BLaER1 treated with 17β-estradiol and CSF1 and Interleukin-3, amounts not matched to agents 10 nM and 100 nM (cell line): Measurements from ENCODE around the gene NAALADL2.
A peak's percentile ranks its signal among the peaks of the same experiment; 100 is the strongest.

ENCODE experiments used
- H3K27ac ChIP-seq, 11 experiments: shearing (Covaris generic); formaldehyde crosslinking; 2 replicates each; pipeline ENCODE4 v1.8.1; 2022
- H3K27me3 ChIP-seq, 11 experiments: shearing (Covaris generic); formaldehyde crosslinking; 2 replicates each; pipeline ENCODE4 v1.8.1; 2022
- H3K36me3 ChIP-seq, 11 experiments: shearing (Covaris generic); formaldehyde crosslinking; 2 replicates each; pipeline ENCODE4 v1.8.1; 2022
- H3K4me1 ChIP-seq, 10 experiments: shearing (Covaris generic); formaldehyde crosslinking; 2 replicates each; pipeline ENCODE4 v1.8.1; 2022
- H3K4me2 ChIP-seq, 11 experiments: shearing (Covaris generic); formaldehyde crosslinking; 2 replicates each; pipeline ENCODE4 v1.8.1; 2022
- H3K4me3 ChIP-seq, 10 experiments: shearing (Covaris generic); formaldehyde crosslinking; 2 replicates each; pipeline ENCODE4 v1.8.1; 2022
- H3K9ac ChIP-seq, 11 experiments: shearing (Covaris generic); formaldehyde crosslinking; 2 replicates each; pipeline ENCODE4 v1.8.1; 2022
- H3K9me3 ChIP-seq, 11 experiments: shearing (Covaris generic); formaldehyde crosslinking; replicated peaks in 1 of 11; 2 replicates each; pipeline ENCODE4 v1.8.1; 2022
- H4K20me1 ChIP-seq, 11 experiments: shearing (Covaris generic); formaldehyde crosslinking; 2 replicates each; pipeline ENCODE4 v1.8.1; 2022
- Cebpa-rat ChIP-seq, 11 experiments: shearing (Covaris generic); IDR thresholded peaks; 2 replicates each; pipeline ENCODE4 v1.8.1; 2022

Gene NAALADL2

DNA sequence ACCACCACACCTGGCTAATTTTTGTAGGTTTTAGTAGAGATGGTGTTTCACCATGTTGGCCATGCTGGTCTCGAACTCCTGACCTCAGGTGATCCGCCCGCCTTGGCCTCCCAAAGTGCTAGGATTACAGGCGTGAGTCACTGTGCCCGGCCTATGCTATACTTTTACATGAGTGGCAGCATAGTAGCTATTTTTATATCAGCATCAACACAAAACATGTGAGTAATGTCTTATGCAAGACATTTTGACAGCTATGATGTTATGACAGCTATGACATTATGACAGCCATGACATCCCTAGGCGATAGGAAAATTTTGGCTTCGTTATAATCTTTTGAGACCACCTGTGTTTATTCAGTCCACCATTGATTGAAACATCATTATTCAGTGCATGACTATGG lies 4.1 kb upstream of the NAALADL2 start:
- no peaks in the 10 kb centered on the region for H3K27me3 ChIP-seq
- no peaks in the 10 kb centered on the region for H3K36me3 ChIP-seq
- no peak overlapping the region for H3K9ac ChIP-seq
- H3K4me3 ChIP-seq: no peak overlapping the region
- H3K4me2 ChIP-seq: no peak overlapping the region
- no peak for TF ChIP-seq Cebpa-rat (IDR thresholded peaks at IDR 0.05)
- H3K27ac ChIP-seq: no peak overlapping the region
- no peaks in the 10 kb centered on the region for H3K9me3 ChIP-seq
- H3K4me1 ChIP-seq: no peaks in the 10 kb centered on the region
- no peaks in the 10 kb centered on the region for H4K20me1 ChIP-seq

DNA sequence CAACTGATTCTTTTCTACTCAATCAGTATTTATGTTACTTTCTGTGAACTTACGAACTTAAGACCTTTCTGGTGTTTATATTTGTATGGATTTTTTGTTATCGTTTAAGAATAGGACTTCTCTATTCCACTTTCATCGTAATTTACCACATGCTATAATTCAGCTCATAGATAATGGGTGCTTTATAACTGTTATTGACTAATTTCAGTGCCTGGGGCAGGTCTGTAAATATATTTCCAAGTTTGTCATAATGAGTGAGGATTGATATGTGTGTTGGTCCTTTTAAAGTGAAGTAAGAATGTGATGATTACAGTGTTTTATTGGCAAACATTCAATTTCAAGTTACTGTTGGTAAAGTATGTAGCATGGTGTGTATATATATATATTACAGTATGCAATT lies 1.8 kb upstream of the NAALADL2 start:
- Histone ChIP-seq H4K20me1 (no peaks in the 10 kb centered on the region), H3K9me3 (no peaks in the 10 kb centered on the region), H3K27me3 (no peaks in the 10 kb centered on the region), H3K4me3 (no peak overlapping the region), H3K4me2 (no peak overlapping the region), H3K36me3 (no peaks in the 10 kb centered on the region), H3K4me1 (no peaks in the 10 kb centered on the region), H3K27ac (no peak overlapping the region), H3K9ac (no peak overlapping the region)
- no peak for TF ChIP-seq Cebpa-rat (IDR thresholded peaks at IDR 0.05)

DNA sequence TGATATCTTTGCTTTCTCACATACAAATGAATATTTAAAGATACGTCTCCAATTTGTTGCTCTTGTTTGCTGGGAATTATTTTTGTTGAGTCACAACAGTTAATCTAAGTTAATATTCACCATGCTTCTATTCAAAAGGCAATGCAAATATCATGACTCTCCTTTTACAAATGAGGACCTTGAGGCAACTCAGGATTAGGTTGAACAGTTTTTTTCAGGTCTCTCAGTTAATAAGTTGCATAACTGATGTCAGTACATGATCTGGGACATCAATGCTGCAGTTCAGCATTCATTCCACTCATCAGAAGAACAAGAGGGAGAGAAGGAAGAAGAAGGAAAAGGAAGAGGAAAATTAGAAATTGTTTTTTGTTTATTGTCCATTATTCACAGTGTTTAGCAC lies 781 bp upstream of the NAALADL2 start:
- no peaks in the 10 kb centered on the region for H3K27me3 ChIP-seq
- H3K36me3 ChIP-seq: no peaks in the 10 kb centered on the region
- no peak for TF ChIP-seq Cebpa-rat (IDR thresholded peaks at IDR 0.05)
- no peak overlapping the region for H3K4me3 ChIP-seq
- no peak overlapping the region for H3K27ac ChIP-seq
- H3K4me2 ChIP-seq: no peak overlapping the region
- H4K20me1 ChIP-seq: no peaks in the 10 kb centered on the region
- no peak overlapping the region for H3K9ac ChIP-seq
- no peaks in the 10 kb centered on the region for H3K9me3 ChIP-seq
- no peaks in the 10 kb centered on the region for H3K4me1 ChIP-seq

DNA sequence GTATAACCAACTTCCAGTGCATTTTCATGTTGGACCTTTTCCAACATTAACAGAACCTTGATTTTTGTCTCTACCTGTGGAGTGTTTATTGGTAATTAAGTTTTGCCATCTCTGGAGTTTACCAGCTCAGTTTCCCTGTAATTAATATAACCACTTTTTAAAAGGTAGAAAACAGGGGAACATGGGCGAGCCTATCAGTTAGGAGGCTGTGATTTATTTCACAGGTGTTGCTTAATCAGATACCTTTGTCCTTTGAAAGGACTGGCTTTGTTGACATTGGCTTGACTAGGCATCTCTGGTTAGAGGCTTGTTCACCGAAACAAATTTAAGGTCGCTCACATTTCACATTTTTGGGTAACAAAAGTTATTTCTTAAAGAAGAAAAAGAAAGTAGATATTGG lies 622 bp downstream of the NAALADL2 start:
- H3K27ac ChIP-seq: no peak overlapping the region
- no peaks in the 10 kb centered on the region for H3K27me3 ChIP-seq
- no peak for TF ChIP-seq Cebpa-rat (IDR thresholded peaks at IDR 0.05)
- H3K4me2 ChIP-seq: no peak overlapping the region
- no peak overlapping the region for H3K9ac ChIP-seq
- no peaks in the 10 kb centered on the region for H3K9me3 ChIP-seq
- H4K20me1 ChIP-seq: no peaks in the 10 kb centered on the region
- no peak overlapping the region for H3K4me3 ChIP-seq
- H3K4me1 ChIP-seq: no peaks in the 10 kb centered on the region
- no peaks in the 10 kb centered on the region for H3K36me3 ChIP-seq

DNA sequence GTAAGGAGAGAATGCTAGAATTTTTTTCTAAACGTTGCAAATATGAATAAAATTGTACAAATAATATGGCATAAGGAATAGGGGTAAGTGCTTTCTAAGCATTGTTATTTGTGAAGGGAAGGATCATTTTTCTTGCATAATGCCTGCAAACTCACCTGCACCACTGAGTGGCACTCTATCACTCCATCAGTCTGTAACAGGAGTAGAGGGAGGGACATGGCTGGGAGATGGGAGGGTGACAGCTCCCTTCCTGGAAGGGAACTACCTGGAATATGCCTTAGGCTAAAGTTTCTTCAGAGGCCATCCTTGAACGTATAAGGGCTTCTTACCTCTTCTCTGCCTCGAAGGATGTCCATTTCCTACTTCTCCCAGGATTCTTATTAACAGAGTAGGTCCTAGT lies 3.0 kb downstream of the NAALADL2 start:
- Histone ChIP-seq H3K4me1 (no peaks in the 10 kb centered on the region), H4K20me1 (no peaks in the 10 kb centered on the region), H3K4me3 (no peak overlapping the region), H3K27me3 (no peaks in the 10 kb centered on the region), H3K9me3 (no peaks in the 10 kb centered on the region), H3K27ac (no peak overlapping the region), H3K36me3 (no peaks in the 10 kb centered on the region), H3K9ac (no peak overlapping the region), H3K4me2 (no peak overlapping the region)
- TF ChIP-seq Cebpa-rat (IDR thresholded peaks at IDR 0.05): no peak

DNA sequence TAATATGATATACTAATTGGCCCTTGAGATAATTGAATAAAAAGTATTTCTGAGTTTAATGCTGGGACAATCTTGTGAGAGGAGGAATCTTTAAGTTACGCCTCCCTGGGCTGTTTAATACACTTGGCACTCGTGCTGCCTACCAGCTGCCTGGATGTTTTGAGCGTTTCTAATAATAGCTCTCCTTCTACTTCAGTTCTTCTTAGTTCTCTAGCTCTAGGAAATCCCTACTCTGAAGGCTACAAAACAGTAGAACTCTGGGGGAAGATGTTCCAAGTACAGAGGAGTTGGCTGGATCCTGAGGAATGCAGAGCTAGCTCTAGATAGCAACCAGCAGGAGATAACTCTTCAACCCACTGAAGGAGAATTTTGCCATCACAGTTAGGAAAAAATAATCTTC lies 3.5 kb downstream of the NAALADL2 start:
- H4K20me1 ChIP-seq: no peaks in the 10 kb centered on the region
- no peak overlapping the region for H3K27ac ChIP-seq
- H3K4me3 ChIP-seq: no peak overlapping the region
- TF ChIP-seq Cebpa-rat (IDR thresholded peaks at IDR 0.05): no peak
- no peaks in the 10 kb centered on the region for H3K9me3 ChIP-seq
- no peak overlapping the region for H3K4me2 ChIP-seq
- H3K4me1 ChIP-seq: no peaks in the 10 kb centered on the region
- no peak overlapping the region for H3K9ac ChIP-seq
- no peaks in the 10 kb centered on the region for H3K36me3 ChIP-seq
- no peaks in the 10 kb centered on the region for H3K27me3 ChIP-seq

DNA sequence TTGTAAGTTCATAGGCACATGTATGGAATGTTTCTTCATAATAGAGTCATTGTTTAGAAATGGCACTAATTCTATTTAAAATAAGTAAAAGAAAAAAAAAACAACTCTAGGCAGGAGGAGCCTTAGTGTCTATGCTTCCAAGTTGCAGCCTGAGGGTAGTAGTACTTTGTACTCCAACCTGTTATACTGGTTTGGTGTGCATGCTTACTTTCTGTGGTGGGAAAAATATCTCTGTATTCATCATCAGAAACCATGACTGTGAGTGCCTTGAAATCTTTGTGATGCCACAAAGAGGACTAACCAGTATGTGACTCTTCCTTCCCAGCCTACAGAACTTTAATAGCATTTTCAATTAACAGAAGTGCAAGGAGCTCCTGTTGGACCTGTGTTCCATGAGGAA lies 4.4 kb downstream of the NAALADL2 start:
- Histone ChIP-seq H3K4me2 (no peak overlapping the region), H3K36me3 (no peaks in the 10 kb centered on the region), H3K4me3 (no peak overlapping the region)

DNA sequence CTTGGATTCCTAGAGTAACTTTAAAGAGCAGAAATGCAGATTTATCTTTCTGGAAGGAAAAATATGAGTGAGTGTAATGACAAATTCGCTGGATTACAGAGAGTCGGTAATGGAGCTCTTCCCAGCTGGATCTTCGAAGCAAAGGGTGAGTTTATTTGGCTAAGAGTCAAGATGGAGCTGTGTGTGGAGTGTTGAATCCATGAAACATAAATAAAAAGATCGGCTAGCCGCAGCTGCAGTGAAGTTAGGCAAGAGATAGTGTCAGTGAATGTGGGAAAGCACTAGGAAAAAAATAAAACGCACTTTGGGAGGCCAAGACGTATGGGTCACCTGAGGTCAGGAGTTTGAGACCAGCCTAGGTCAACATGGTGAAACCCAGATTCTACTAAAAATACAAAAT lies 10.3 kb downstream of the NAALADL2 start:
- no peak overlapping the region for H3K9ac ChIP-seq
- no peak overlapping the region for H3K4me3 ChIP-seq
- no peaks in the 10 kb centered on the region for H3K27me3 ChIP-seq
- H3K4me1 ChIP-seq: no peaks in the 10 kb centered on the region
- no peaks in the 10 kb centered on the region for H3K36me3 ChIP-seq
- H4K20me1 ChIP-seq: no peaks in the 10 kb centered on the region
- no peak for TF ChIP-seq Cebpa-rat (IDR thresholded peaks at IDR 0.05)
- no peak overlapping the region for H3K4me2 ChIP-seq
- H3K9me3 ChIP-seq: no peaks in the 10 kb centered on the region
- H3K27ac ChIP-seq: no peak overlapping the region

More for the DNA sequence above, 4.4 kb downstream of the NAALADL2 start:
- Histone ChIP-seq H3K9me3 (no peaks in the 10 kb centered on the region), H3K9ac (no peak overlapping the region), H3K27me3 (no peaks in the 10 kb centered on the region), H4K20me1 (no peaks in the 10 kb centered on the region), H3K27ac (no peak overlapping the region), H3K4me1 (no peaks in the 10 kb centered on the region)
- TF ChIP-seq Cebpa-rat (IDR thresholded peaks at IDR 0.05): no peak

DNA sequence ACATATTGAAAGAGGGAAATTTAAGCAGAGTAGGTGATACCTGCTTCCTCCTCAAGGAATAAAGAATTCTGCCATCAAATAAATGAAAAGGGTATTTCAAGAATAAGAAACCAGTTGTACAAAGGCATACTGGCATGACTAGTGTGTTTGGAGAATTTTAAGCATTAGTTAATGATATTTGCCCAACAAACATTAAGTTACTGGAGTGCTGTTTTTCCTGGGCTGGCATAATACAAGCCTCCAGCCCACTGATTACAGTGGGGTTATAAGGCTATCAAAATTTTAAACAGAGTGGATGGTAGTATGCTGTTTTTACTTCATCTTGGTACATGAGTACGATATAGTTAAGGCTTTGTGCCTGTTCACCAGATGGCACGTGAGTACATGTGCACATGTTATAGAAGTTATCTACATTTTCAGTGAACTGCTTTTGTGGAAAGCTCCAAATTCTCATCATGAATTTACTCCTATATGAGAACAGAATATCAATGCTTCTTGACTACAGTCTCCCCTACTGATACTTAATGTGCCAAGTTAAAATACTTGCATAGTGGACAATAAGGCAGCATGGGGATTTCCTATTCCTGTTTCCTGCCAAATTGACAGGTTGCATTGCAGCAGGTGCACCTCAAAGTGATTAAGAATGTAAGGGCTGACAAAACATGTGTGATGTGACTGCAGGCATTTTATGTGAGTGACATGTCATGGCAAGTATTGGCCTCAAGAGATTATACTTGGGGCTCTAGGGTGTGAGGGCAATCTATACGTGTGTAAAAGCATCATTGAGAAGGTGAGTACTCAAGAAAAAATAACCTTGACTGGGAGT lies 14.9 kb downstream of the NAALADL2 start:
- H3K4me2 ChIP-seq: no peak overlapping the region

DNA sequence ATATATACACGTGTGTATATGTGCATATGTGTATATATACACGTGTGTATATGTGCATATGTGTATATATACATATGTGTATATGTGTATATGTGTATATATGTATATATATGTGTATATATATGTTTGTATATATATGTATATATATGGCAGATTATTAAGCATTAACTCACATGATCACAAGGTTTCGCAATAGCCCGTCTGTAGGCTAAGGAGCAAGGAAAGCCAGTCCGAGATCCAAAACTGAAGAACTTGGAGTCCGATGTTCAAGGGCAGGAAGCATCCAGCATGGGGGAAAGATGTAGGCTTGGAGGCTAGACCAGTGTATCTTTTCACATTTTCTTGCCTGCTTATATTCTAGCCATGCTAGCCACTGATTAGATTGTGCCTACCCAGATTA lies 23.7 kb downstream of the NAALADL2 start:
- Histone ChIP-seq H3K4me3 (no peak overlapping the region), H3K4me1 (no peaks in the 10 kb centered on the region), H3K36me3 (no peaks in the 10 kb centered on the region), H3K9me3 (no peaks in the 10 kb centered on the region; a peak in 1 of 22 replicates), H4K20me1 (no peaks in the 10 kb centered on the region), H3K27me3 (no peaks in the 10 kb centered on the region), H3K27ac (no peak overlapping the region), H3K4me2 (no peak overlapping the region), H3K9ac (no peak overlapping the region)
- peak in 2 of 11 experiments; percentile 19 to 42; a peak in 1 of 22 replicates for TF ChIP-seq Cebpa-rat (IDR thresholded peaks at IDR 0.05)

More for the DNA sequence above, 14.9 kb downstream of the NAALADL2 start:
- no peak overlapping the region for H3K27ac ChIP-seq
- H3K9ac ChIP-seq: no peak overlapping the region
- no peak overlapping the region for H3K4me3 ChIP-seq
- H3K9me3 ChIP-seq: no peaks in the 10 kb centered on the region
- H3K36me3 ChIP-seq: no peaks in the 10 kb centered on the region
- no peaks in the 10 kb centered on the region for H3K4me1 ChIP-seq
- TF ChIP-seq Cebpa-rat (IDR thresholded peaks at IDR 0.05): no peak
- no peaks in the 10 kb centered on the region for H4K20me1 ChIP-seq
- H3K27me3 ChIP-seq: no peaks in the 10 kb centered on the region
